GM12874 (cell line): ENCODE data around the gene UFC1.

ENCODE experiments used
- TF ChIP-seq, protein P1 (sequence below): IDR thresholded peaks from 2 replicates; pipeline ENCODE4 v1.5.1; 2011; ENCODE audit warnings: low read depth, mild to moderate bottlenecking, control low read depth, low read length, moderate library complexity; ENCODE audit not compliant: insufficient read depth

UFC1 gene

DNA sequence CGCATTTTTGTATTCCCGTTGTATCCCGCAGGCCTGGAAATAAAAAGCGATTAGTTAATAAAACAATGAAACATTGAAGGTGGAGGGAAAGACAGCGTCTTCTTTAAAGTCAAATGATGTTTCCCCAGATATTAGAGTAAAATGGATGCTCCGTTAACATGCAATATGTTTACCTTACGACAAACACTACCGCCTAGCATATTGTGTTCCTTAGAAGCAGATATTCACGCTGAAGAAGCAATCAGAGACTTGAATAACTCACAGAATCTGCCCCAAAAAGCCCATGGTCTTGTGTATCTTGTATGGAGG lies 24.1 kb downstream of the UFC1 start:
- TF ChIP-seq, protein P1, sequence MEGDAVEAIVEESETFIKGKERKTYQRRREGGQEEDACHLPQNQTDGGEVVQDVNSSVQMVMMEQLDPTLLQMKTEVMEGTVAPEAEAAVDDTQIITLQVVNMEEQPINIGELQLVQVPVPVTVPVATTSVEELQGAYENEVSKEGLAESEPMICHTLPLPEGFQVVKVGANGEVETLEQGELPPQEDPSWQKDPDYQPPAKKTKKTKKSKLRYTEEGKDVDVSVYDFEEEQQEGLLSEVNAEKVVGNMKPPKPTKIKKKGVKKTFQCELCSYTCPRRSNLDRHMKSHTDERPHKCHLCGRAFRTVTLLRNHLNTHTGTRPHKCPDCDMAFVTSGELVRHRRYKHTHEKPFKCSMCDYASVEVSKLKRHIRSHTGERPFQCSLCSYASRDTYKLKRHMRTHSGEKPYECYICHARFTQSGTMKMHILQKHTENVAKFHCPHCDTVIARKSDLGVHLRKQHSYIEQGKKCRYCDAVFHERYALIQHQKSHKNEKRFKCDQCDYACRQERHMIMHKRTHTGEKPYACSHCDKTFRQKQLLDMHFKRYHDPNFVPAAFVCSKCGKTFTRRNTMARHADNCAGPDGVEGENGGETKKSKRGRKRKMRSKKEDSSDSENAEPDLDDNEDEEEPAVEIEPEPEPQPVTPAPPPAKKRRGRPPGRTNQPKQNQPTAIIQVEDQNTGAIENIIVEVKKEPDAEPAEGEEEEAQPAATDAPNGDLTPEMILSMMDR, result no peak

- TF ChIP-seq, protein P1, result no peak
Measured at GRCh38 chr1:161179698-161180097, 25.9 kb downstream of the UFC1 start.

DNA sequence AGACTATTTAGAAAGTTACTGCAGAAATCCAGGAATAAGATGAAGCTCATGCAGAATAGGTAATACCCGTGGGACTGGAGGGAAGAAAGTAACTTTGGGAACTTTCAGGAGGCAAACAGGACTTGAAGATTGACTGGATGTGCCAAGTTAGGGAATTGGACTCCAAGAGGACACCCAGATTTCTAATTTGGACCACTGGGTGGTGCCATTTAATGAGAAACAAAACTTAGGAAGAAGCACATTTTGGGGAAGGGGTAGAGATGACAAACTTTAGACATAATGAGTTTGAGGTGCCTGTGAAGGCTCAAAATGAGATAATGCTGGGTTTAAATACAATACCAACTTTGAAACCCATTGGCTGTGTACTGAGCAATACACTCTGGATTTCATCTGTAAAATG lies 26.9 kb downstream of the UFC1 start:
- TF ChIP-seq, protein P1, result no peak

GRCh38 chr1:161182214-161182613 lies 28.4 kb downstream of the UFC1 start:
- TF ChIP-seq, protein P1, result no peak

DNA sequence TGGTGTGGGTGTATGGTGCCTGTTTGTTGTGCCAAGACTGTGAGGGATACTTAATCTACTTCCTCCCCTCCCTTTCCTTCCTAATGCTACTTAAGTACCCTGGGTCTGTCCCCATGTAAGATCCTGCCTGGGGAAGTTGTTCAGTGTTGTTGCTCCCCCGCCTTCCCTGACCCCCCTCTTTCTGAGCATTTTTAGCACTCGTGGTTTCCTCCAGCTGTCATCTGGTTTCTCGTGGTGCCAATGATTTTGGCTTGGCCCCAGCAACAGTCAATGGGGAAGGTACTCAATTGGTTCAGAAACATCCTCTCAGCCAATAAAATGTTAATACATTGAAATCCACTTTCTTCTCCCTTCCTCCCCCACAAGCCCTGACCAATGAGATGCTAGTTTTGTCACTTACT lies 31.5 kb downstream of the UFC1 start:
- TF ChIP-seq, protein P1, result no peak

DNA sequence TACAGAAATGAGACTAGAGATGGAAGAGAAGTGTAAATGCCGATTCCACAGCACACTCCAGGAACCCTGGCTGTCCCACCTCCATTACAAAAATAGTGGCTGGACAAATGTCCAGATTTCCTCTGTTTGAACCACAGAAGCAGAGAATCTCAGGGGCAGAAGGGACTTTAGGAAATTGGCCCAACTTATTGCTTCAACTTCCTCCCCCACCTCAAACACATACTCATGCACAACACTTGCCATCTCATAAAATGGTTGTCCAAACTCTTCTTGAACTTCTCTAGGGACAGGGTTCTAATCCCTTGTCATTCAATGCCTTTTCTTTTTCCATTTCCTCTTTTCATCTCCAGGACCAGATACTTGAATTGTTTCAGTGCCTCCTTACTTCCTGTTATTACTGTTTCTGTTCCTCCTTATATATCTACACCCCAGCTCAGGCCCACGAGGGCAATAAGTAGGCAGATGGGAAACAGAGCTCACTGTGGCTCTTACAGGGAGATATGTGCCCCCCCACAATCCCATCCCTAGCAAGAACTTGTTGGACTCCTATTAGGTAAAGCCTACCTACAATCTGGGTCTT lies 32.0 kb downstream of the UFC1 start:
- TF ChIP-seq, protein P1, result no peak

DNA sequence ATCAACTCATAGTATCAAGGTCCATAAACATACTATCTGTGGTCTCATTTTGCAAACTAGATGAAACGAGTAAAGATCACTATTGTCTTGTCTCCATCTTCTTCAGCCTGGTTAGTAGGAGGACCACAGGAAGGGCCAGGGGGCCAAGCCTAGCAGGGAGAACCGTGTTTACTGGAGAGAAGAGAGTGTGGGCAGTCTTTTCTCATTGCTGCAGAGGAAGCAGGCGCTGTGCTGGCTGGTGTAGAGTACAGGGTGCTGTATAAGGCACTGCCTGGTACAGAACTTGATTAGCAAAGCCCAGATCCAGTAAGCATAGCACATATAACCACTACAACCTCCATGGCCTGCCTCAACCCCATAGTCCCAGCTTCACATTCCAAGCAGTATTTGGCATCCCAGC lies 33.5 kb downstream of the UFC1 start:
- TF ChIP-seq, protein P1, result no peak

- TF ChIP-seq, protein P1, result no peak
Measured at GRCh38 chr1:161188381-161188780, 34.6 kb downstream of the UFC1 start.
